OCI-LY7 (cell line): ENCODE data around the gene FGD5. TPM values are rescaled to one million over a fixed set of nuclear protein-coding genes. Genes with fewer than 3 reads are reported as not detected.

ENCODE experiments used
- BruUV-seq: library from RNA; stranded (reverse); fragments of 400-500 nt; replicated peaks from 2 replicates; lab custom pipeline; 2021; lab: Mats Ljungman, UMichigan
- CTCF ChIA-PET: fragments of 300-600 bp; sonication (Branson Sonifier 250); formaldehyde crosslinking; loops from one replicate; lab custom pipeline; 2022; ENCODE audit warnings: antibody characterized with exemption; ENCODE audit not compliant: unreplicated experiment; lab: Charles Lee
- POLR2A ChIA-PET: fragments of 300-600 bp; sonication (Branson Sonifier 250); formaldehyde crosslinking; loops from one replicate; lab custom pipeline; 2022; ENCODE audit warnings: antibody characterized with exemption; lab: Charles Lee
- DNase-seq: peaks from one replicate; pipeline ENCODE4 v3.0.0-alpha.2; 2015; ENCODE audit warnings: low spot score
- H2AFZ ChIP-seq: fragments of 200-600 bp; sonication (generic), shearing (Covaris generic); 2 replicates; pipeline ENCODE4 v1.6.1; 2014; ENCODE audit warnings: mild to moderate bottlenecking, antibody characterized with exemption, low read length, moderate library complexity
- H3K27ac ChIP-seq: fragments of 200-600 bp; sonication (generic); 2 replicates; pipeline ENCODE4 v1.5.1; 2014; ENCODE audit warnings: mixed run types, low read depth, mild to moderate bottlenecking, moderate library complexity, low read length, inconsistent platforms; ENCODE audit not compliant: poor library complexity, severe bottlenecking
- H3K36me3 ChIP-seq: fragments of 200-600 bp; sonication (generic); 2 replicates; pipeline ENCODE4 v1.6.1; 2014; ENCODE audit warnings: mild to moderate bottlenecking, antibody characterized with exemption, low read length, moderate library complexity, mixed read lengths; ENCODE audit not compliant: insufficient read depth
- H3K4me1 ChIP-seq: fragments of 200-600 bp; sonication (generic); 2 replicates; pipeline ENCODE4 v1.5.1; 2014; ENCODE audit warnings: mild to moderate bottlenecking, low read length; ENCODE audit not compliant: insufficient read depth, poor library complexity, severe bottlenecking
- H3K4me2 ChIP-seq: fragments of 200-600 bp; sonication (generic); 2 replicates; pipeline ENCODE4 v1.6.1; 2014; ENCODE audit warnings: mild to moderate bottlenecking, low read length
- H3K4me3 ChIP-seq: fragments of 200-600 bp; sonication (generic); 2 replicates; pipeline ENCODE4 v1.5.1; 2014; ENCODE audit warnings: mild to moderate bottlenecking, low read depth, low read length; ENCODE audit not compliant: poor library complexity, severe bottlenecking
- H3K79me2 ChIP-seq: fragments of 200-600 bp; sonication (generic); 2 replicates; pipeline ENCODE4 v1.6.1; 2016; ENCODE audit warnings: low read depth, mild to moderate bottlenecking, low read length, moderate library complexity, mixed read lengths; ENCODE audit not compliant: insufficient read depth
- H3K9me2 ChIP-seq: fragments of 200-600 bp; sonication (generic); 2 replicates; pipeline ENCODE4 v1.6.1; 2016; ENCODE audit warnings: mild to moderate bottlenecking, low read length, mixed read lengths; ENCODE audit not compliant: insufficient read depth
- H3K9me3 ChIP-seq: fragments of 200-600 bp; sonication (generic); 2 replicates; pipeline ENCODE4 v1.6.1; 2014; ENCODE audit warnings: mild to moderate bottlenecking, mixed run types, low read length, mixed read lengths
- H4K20me1 ChIP-seq: fragments of 200-600 bp; sonication (generic); 2 replicates; pipeline ENCODE4 v1.6.1; 2014; ENCODE audit warnings: mild to moderate bottlenecking, antibody characterized with exemption, low read length, moderate library complexity, mixed read lengths; ENCODE audit not compliant: insufficient read depth
- EZH2phosphoT487 ChIP-seq: fragments of 200-600 bp; sonication (generic); IDR thresholded peaks from 2 replicates; pipeline ENCODE4 v1.6.1; 2018; ENCODE audit warnings: low read depth, borderline replicate concordance, mild to moderate bottlenecking, mixed run types, antibody characterized with exemption, low read length, moderate library complexity, mixed read lengths
- intact Hi-C: fragments of 100-400 bp; cut with micrococcal nuclease; formaldehyde crosslinking; loops from one replicate; pipeline ENCODE4 v1.10.0; 2022; ENCODE audit not compliant: unreplicated experiment
- total RNA-seq, 2 experiments: library from RNA; depleted of rRNA in 1 of 2; stranded (reverse); fragments of >200 nt in 1 of 2; shearing (Covaris generic) in 1 of 2; gene quantifications; 2 replicates each; pipeline ENCODE4 v1.2.3, GENCODE V29; 2014 to 2022
- TF ChIP-seq, protein P1 (sequence below): fragments of 200-600 bp; sonication (generic); conservative IDR thresholded peaks from 2 replicates; pipeline ENCODE4 v1.5.1; 2014; ENCODE audit warnings: mild to moderate bottlenecking, antibody characterized with exemption, low read length, moderate library complexity, mixed read lengths

FGD5 gene
- total RNA-seq, 2 experiments from 2014 or later = 0.09 to 0.21 TPM

- Histone ChIP-seq H3K27ac (peak overlapping the region; percentile 38), H2AFZ (peak overlapping the region; percentile 45; the same call in 1 of the 2 replicates), H3K9me3 (no peaks in the 10 kb centered on the region), H3K4me2 (peak overlapping the region; percentile 85), H3K9me2 (no peaks in the 10 kb centered on the region), H3K4me1 (peaks cover 30% of the 10 kb centered on the region), H3K4me3 (peak overlapping the region; percentile 81), H4K20me1 (peaks cover 16% of the 10 kb centered on the region; the same call in 1 of the 2 replicates), H3K79me2 (peaks cover 83% of the 10 kb centered on the region), H3K36me3 (peaks cover 47% of the 10 kb centered on the region)
- POLR2A ChIA-PET = interaction anchor here (0.9 to 1.0 kb wide), 2 partner anchors 18 to 100 kb away, joined by 3 to 4 read pairs; no protein-coding TSS in a partner anchor
- BruUV-seq = no TSS peak
- intact Hi-C loops = loop anchor here (1.0 to 5.0 kb wide), 4 partner anchors 102 to 826 kb away; partner anchors contain the start of genes CHCHD4, LSM3, RBSN and XPC
- no peak for DNase-seq
- TF ChIP-seq, protein P1, sequence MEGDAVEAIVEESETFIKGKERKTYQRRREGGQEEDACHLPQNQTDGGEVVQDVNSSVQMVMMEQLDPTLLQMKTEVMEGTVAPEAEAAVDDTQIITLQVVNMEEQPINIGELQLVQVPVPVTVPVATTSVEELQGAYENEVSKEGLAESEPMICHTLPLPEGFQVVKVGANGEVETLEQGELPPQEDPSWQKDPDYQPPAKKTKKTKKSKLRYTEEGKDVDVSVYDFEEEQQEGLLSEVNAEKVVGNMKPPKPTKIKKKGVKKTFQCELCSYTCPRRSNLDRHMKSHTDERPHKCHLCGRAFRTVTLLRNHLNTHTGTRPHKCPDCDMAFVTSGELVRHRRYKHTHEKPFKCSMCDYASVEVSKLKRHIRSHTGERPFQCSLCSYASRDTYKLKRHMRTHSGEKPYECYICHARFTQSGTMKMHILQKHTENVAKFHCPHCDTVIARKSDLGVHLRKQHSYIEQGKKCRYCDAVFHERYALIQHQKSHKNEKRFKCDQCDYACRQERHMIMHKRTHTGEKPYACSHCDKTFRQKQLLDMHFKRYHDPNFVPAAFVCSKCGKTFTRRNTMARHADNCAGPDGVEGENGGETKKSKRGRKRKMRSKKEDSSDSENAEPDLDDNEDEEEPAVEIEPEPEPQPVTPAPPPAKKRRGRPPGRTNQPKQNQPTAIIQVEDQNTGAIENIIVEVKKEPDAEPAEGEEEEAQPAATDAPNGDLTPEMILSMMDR = no peak
- TF ChIP-seq EZH2phosphoT487 = no peak
- CTCF ChIA-PET = no interaction called here
These were observed 129.9 kb downstream of the FGD5 start for GRCh38 chr3:14948609-14949038.

DNA sequence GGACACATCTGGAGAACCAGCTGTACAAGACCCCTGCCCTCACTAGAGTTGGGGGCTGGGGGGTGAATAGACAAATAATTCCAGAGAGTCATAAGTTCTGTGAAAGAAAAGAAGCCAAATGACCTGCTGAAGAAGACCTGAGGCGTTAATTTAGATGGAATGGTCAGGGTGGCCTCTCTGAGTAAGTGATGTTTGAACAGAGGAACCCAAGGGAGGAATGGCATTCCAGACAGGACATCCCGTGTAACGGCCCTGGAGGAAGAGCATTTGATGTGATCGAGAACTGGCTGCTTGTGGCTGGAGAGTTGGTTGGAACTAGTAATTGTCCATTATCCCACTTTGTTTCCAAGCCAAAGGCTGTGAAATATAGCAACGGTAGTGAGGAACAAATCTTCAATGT, 130.4 kb downstream of the FGD5 start:
- Histone ChIP-seq H4K20me1 (peaks cover 16% of the 10 kb centered on the region; the same call in 1 of the 2 replicates), H3K27ac (peak overlapping the region; percentile 38), H3K9me2 (no peaks in the 10 kb centered on the region), H3K36me3 (peaks cover 42% of the 10 kb centered on the region), H3K9me3 (no peaks in the 10 kb centered on the region), H3K4me1 (peaks cover 30% of the 10 kb centered on the region), H3K4me2 (peak overlapping the region; percentile 85), H3K79me2 (peaks cover 83% of the 10 kb centered on the region), H2AFZ (peak overlapping the region; percentile 45; the same call in 1 of the 2 replicates), H3K4me3 (peak overlapping the region; percentile 81)
- intact Hi-C loops = loop anchor here (5.0 kb wide), 3 partner anchors 148 to 827 kb away; partner anchors contain the start of genes CHCHD4, LSM3, RBSN and XPC
- CTCF ChIA-PET = no interaction called here
- BruUV-seq = TSS peak; percentile 67
- POLR2A ChIA-PET = interaction anchor here (0.6 to 1.1 kb wide), 3 partner anchors 9 to 542 kb away, joined by 3 to 5 read pairs (median 3); partner anchors contain the start of gene MRPS25
- TF ChIP-seq, protein P1 = no peak
- no peak for TF ChIP-seq EZH2phosphoT487
- no peak for DNase-seq

- TF ChIP-seq EZH2phosphoT487 = no peak
- TF ChIP-seq, protein P1 = no peak
- peaks cover 30% of the 10 kb centered on the region for H3K36me3 ChIP-seq
- H3K4me3 ChIP-seq = no peak overlapping the region
- H3K9me2 ChIP-seq = no peaks in the 10 kb centered on the region
- no peak overlapping the region for H3K4me2 ChIP-seq
- peaks cover 13% of the 10 kb centered on the region; the same call in 1 of the 2 replicates for H4K20me1 ChIP-seq
- ChIA-PET CTCF (no interaction called here), POLR2A (interaction anchor here (0.6 to 1.1 kb wide), 3 partner anchors 10 to 277 kb away, joined by 3 to 4 read pairs (median 3); partner anchors contain the start of gene MRPS25)
- intact Hi-C loops = no loop called here
- no peak for DNase-seq
- no peak overlapping the region for H3K27ac ChIP-seq
- no peak overlapping the region for H2AFZ ChIP-seq
- H3K9me3 ChIP-seq = no peaks in the 10 kb centered on the region
- peaks cover 84% of the 10 kb centered on the region for H3K79me2 ChIP-seq
- H3K4me1 ChIP-seq = peaks cover 30% of the 10 kb centered on the region
- no TSS peak for BruUV-seq
These were observed 131.5 kb downstream of the FGD5 start for GRCh38 chr3:14950274-14950673.
